LNCAP (cell line): Measurements from ENCODE around the gene EPHA2.

Source experiments
- TF ChIP-seq, protein P1 (sequence below): fragments of 450-650 bp; IDR thresholded peaks from 2 replicates; pipeline ENCODE4 v1.5.1; 2017; ENCODE audit warnings: mild to moderate bottlenecking

The EPHA2 gene

DNA sequence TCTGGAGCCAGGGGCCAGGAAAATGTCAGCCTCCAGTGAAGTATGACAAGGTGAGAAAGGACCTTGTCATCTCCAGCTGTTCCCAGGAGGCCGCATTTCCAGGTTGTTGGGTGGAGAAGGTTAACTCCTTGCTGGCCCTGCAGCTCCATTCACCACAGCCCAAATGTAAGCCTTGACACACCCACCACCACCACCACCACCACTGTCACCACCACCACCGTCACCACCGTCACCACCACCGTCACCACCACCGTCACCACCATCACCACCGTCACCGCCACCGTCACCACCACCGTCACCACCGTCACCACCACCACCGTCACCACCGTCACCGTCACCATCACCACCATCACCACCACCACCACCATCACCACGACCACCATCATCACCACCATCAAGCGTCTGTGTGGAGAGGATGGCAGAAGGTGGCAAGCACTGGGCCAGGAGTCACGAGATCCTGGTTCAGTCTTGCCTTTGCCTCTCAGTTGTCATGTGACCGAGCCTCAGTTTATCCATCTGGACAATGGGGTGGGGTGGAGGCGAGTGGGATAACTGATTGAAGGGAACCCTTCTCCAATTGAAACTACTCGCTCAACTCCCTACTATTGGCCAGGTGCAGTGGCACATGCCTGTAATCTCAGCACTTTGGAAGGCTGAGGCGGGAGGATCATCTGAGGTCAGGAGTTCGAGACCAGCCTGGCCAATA lies 61.3 kb downstream of the EPHA2 start:
- TF ChIP-seq, protein P1, sequence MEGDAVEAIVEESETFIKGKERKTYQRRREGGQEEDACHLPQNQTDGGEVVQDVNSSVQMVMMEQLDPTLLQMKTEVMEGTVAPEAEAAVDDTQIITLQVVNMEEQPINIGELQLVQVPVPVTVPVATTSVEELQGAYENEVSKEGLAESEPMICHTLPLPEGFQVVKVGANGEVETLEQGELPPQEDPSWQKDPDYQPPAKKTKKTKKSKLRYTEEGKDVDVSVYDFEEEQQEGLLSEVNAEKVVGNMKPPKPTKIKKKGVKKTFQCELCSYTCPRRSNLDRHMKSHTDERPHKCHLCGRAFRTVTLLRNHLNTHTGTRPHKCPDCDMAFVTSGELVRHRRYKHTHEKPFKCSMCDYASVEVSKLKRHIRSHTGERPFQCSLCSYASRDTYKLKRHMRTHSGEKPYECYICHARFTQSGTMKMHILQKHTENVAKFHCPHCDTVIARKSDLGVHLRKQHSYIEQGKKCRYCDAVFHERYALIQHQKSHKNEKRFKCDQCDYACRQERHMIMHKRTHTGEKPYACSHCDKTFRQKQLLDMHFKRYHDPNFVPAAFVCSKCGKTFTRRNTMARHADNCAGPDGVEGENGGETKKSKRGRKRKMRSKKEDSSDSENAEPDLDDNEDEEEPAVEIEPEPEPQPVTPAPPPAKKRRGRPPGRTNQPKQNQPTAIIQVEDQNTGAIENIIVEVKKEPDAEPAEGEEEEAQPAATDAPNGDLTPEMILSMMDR: no peak

DNA sequence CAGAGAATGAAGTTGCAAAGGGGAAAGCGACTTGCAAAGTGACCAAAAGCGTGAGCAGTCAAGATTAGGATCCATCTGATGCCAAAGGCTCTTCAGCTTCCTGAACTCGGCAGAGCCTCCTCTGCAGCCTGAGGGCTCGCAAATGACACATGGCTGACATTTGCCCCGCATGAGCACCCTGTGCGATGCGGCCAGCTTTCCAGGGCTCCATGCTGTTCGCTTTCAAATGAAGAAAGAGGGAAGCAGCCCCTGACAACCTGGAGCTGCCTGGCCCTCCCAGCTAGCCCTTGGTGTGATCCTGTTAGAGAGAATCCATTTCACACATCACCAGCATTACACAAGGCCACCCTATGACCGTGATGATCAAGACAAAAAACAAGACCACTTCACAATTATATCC lies 62.3 kb downstream of the EPHA2 start:
- TF ChIP-seq, protein P1: no peak

DNA sequence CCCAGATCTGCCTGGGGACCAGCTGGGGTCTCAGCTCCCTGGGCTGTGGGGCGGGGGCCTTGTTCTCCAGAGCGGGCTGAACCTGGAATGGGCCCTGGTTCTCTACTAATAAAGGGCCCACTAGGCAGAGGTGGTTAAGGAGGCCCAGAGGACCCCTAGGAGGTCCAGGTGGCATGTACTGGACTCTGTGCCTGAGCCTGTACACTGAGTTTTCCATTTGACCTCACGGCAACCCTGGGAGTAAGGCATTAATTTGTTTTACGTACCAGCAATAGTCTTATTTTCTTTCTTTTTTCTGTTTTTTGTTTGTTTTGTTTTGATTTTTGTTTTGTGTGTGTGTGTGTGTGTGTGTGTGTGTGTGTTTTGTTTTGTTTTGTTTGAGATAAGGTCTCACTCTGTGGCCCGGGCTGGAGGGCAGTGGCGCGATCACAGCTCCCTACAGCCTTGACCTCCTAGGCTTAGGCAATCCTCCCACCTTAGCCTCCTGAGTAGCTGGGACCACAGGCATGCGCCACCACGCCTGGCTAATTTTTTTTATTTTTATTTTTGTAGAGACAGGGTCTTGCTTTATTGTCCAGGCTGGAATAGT lies 62.9 kb downstream of the EPHA2 start:
- TF ChIP-seq, protein P1: no peak

DNA sequence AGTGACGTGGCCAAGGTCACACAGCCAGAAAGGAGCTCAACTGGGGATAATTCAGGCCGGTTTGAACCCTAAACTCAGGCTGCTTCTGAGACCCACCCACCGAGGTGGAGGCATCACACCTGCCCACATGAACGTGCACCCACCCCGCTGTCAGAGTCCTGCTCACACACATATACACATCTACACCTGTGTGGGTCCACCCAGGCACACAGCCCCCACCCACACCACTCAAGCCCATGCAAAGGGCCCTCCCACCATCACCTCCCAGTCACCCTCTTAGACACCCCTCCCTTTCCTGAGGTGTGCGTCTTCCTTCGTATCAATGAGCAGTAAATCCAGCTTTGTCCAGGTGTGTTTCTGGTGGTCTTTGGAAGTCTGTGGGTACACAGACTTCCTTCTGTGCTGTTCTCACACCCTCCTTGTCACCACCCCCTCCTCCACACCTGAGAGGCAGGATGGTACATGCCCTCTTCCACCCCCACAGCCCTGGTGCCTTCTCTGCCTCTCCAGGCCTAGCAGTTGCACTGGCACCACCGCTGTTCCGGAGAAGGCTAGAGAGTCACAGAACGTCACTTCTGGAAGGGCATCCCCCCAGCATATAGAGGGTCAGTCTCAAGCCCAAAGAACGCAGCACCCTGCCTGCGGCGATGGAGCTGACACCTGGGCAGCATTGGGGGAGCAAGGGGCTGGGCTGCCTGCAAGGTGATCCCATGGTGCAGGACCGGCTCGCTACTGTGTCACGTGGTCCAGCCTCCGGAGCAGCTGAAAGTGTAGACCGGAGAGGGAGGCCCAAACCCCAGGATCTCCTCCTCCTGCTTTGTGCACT lies 63.6 kb downstream of the EPHA2 start:
- TF ChIP-seq, protein P1: no peak

DNA sequence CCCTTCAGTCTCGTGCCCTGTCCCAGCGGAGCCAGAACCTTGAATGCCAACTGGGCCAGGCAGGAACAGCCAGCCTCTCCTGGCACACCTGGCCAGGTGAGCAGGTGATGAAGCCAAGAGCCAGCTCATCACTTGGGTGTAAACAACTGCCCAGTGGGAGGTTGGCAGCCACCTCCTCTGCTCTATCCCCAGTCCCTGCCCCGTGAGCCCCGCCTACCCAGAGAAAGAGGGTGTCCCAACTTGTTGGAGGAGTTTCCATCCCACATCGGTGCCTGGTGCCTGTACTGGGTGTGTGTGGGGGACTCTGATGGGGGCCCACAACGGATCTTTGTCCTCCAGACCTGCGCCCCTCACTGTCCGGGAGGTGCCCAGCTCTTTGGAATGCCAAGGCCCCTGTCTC lies 64.6 kb downstream of the EPHA2 start:
- TF ChIP-seq, protein P1: no peak

DNA sequence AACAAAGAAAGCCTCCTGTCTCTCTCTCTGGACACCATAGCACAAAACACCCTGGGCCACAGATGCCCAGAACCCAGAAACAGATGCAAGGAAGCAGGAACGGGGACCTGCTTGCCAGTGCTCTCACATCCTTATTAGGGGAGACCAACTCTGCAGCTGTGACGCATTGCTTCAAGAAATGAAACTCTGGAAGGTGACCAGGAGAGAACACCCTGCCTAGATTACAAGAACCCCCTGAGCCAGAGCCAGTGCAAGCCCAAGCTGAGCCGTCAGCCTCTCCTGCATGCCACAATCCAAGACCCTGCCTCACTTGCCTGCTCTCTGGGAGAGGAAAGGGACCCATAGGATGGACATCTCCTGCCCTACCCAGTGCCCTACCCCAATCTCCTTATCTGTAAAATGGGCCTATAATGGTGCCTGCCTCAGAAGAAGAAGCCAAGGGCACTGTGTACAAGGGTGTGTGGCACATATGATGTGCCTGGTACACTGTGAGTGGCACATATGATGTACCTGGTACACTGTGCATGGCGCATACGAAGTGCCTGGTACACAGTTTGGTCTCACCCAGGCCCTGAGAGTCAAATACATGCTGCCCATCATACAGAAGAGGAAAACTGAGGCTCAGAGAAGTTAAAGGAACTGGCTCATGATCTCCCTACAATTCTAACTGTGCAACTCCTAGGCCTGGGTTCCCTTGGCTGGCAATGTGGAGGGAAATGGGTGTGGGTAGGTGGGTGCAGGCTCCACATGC lies 65.6 kb downstream of the EPHA2 start:
- TF ChIP-seq, protein P1: no peak

DNA sequence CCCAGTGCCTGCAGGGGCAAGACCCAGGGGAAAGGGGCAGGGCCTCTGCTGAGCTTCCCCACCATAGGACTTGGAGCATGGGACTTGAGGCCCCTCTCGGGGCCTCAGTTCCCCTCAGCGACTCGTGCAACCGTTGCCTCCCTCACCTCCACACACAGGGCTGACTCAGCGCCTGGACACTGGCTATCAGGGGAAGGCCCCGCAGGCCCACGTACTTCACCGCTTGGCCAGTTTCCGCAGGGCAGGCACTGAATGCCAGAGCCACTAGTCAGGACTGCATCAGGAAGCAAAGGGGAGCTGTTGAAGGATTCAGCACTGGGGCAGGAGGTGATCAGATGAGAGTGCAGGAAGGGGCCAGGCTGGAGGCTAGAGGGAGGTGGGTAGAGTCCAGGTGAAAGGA lies 66.9 kb downstream of the EPHA2 start:
- TF ChIP-seq, protein P1: no peak
